ENCODE results near the gene ZNF236. TPM values are rescaled to one million over a fixed set of nuclear protein-coding genes. Genes with fewer than 3 reads are reported as not detected.
A peak's percentile ranks its signal among the peaks of the same experiment; 100 is the strongest.
"Not testable (repeated sequence)": the region's sequence is repeated elsewhere in the genome, so short reads cannot be mapped to it uniquely, and the experiment has no call there.

Gene ZNF236
- total RNA-seq, 1 donor from 2014 or later: 17.2 TPM

DNA sequence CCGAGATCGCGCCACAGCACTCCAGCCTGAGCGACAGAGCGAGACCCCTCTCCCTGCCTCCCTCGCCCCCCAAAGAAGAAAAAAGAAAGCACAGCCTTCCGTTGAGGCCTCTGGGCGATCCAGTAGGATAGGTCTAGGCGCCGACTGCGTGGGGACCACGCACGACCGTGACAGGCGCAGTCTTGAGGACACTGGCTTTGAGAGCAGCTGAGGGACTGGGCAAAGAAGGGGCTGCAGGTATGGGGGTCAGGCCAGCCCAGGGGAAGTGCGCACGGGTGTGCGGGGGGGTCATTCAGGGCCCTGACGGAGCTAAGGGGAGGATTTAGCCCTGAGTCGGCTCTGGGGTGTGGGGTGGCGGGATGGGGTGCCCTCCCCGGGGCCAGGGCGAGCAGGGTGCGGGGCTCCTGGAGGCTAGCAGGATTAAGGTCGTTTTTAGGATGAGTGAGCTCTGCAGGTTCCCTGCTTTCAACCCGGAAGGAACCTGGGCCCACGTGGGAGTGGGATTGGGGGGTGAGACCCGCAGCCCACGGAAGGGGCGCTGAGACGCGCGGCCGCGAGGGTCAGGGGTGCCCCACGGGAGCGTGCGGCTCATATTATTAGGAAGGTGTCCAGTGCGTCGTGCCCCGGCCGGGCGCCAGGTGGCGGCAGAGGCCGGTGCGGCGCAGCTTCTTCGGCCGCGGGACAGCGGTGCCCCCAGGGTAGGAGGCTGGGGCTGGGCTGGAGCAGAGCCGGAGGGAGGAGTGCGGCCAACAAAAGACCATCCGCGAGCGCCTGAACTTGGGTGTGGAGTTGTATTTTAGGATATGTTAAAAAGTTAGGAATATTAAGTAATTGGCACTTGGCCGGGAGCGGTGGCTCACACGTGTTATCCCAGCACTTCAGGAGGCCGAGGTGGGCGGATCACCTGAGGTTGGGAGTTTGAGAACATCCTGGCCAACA is 20.5 kb upstream of the ZNF236 start:
- Histone ChIP-seq H3K9me3 (ENCODE audit: control insufficient read depth in 3 of 3, low read length in 3 of 3) (peaks cover 0 to 3% (median 0%) of the 10 kb centered on the region in 3 donors), H3K27ac (ENCODE audit: low read depth, low read length) (no peak overlapping the region), H3K9ac (ENCODE audit: low read depth in 1 of 3, low read length in 3 of 3) (peak overlapping the region in 1 of 3 donors; percentile 33), H3K27me3 (ENCODE audit: control insufficient read depth in 3 of 3, insufficient read depth in 3 of 3, low read length in 3 of 3) (peaks cover 0 to 7% (median 3%) of the 10 kb centered on the region in 3 donors), H3K36me3 (ENCODE audit: control insufficient read depth in 3 of 3, insufficient read depth in 3 of 3, low read length in 3 of 3) (no peaks in the 10 kb centered on the region), H3K4me1 (ENCODE audit: control insufficient read depth in 3 of 3, insufficient read depth in 3 of 3, low read length in 3 of 3) (peaks cover 3 to 9% (median 9%) of the 10 kb centered on the region in 3 donors), H3K4me3 (ENCODE audit: low read length in 3 of 3) (peak overlapping the region; percentile 30 to 52 (median 49))

DNA sequence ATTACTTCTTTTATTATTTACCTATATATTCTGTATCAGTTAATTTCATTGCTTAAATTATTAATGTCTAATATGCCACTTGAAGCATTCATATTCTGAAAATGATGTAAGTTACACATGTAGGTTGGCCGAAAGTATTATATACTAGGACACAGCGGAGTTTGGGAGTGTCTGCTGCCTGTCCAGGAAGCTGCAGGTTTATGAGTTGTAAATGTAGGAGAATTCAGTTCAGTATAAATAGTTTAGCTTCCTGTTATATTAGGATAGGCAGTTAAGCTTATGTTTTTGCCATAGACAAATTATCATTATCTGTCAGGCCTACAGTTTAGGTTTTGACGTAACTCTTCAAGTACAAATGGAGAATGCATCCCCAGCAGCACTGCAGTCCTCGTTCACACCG is 18.9 kb upstream of the ZNF236 start:
- Histone ChIP-seq H3K27ac (ENCODE audit: low read depth, low read length) (no peak overlapping the region), H3K4me1 (ENCODE audit: control insufficient read depth in 3 of 3, insufficient read depth in 3 of 3, low read length in 3 of 3) (peaks cover 3 to 9% (median 9%) of the 10 kb centered on the region in 3 donors), H3K27me3 (ENCODE audit: control insufficient read depth in 3 of 3, insufficient read depth in 3 of 3, low read length in 3 of 3) (peaks cover 0 to 7% (median 3%) of the 10 kb centered on the region in 3 donors), H3K9me3 (ENCODE audit: control insufficient read depth in 3 of 3, low read length in 3 of 3) (no peaks in the 10 kb centered on the region), H3K36me3 (ENCODE audit: control insufficient read depth in 3 of 3, insufficient read depth in 3 of 3, low read length in 3 of 3) (no peaks in the 10 kb centered on the region), H3K9ac (ENCODE audit: low read depth in 1 of 3, low read length in 3 of 3) (no peak overlapping the region), H3K4me3 (ENCODE audit: low read length in 3 of 3) (no peak overlapping the region)

DNA sequence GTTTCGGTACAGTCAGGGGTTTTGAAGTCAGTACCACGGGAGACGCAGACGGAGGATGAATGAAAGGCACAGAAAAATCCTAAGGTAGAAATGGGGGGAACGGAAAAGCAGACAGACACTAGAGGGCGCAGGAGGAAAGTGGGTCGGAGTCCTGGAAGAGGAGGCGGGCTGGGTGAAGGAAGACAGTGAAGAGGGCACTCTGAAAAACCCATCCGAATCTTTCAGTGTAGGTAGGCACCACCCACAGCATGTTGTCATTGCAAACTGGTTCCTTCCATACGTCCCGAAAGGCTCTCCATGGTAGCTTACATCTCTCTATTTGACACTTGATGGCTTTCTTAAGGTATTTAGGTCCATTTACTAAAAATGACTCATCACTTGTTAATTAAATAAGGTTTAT is 18.5 kb upstream of the ZNF236 start:
- H3K4me3 ChIP-seq (ENCODE audit: low read length in 3 of 3): no peak overlapping the region
- H3K36me3 ChIP-seq (ENCODE audit: control insufficient read depth in 3 of 3, insufficient read depth in 3 of 3, low read length in 3 of 3): peaks cover 0 to 3% (median 2%) of the 10 kb centered on the region in 3 donors
- peaks cover 3 to 9% (median 9%) of the 10 kb centered on the region in 3 donors for H3K4me1 ChIP-seq (ENCODE audit: control insufficient read depth in 3 of 3, insufficient read depth in 3 of 3, low read length in 3 of 3)
- no peak overlapping the region for H3K9ac ChIP-seq (ENCODE audit: low read depth in 1 of 3, low read length in 3 of 3)
- no peak overlapping the region for H3K27ac ChIP-seq (ENCODE audit: low read depth, low read length)
- H3K27me3 ChIP-seq (ENCODE audit: control insufficient read depth in 3 of 3, insufficient read depth in 3 of 3, low read length in 3 of 3): peaks cover 0 to 7% (median 3%) of the 10 kb centered on the region in 3 donors
- no peaks in the 10 kb centered on the region for H3K9me3 ChIP-seq (ENCODE audit: control insufficient read depth in 3 of 3, low read length in 3 of 3)

DNA sequence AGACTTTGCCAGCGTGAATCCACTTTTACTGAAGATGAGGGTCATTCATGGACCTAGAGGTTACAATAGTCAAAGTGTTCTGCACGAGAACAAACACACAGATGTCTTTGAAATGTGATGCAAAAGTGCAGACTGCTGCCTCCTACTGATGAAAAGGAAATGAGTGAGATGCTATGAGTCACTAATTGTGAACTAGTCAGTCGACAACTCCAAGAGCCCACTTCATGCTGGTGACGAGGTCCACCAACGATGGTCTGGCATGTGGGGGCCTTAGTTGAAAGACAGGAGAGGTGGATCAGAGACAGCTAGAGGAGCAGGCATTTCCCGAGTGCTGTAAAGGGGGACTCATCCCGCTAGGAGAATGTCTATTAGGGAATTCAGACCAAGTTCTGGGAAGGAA is 17.1 kb upstream of the ZNF236 start:
- Histone ChIP-seq H3K4me1 (ENCODE audit: control insufficient read depth in 3 of 3, insufficient read depth in 3 of 3, low read length in 3 of 3) (peaks cover 3 to 9% (median 9%) of the 10 kb centered on the region in 3 donors), H3K9me3 (ENCODE audit: control insufficient read depth in 3 of 3, low read length in 3 of 3) (no peaks in the 10 kb centered on the region), H3K36me3 (ENCODE audit: control insufficient read depth in 3 of 3, insufficient read depth in 3 of 3, low read length in 3 of 3) (peaks cover 0 to 3% (median 2%) of the 10 kb centered on the region in 3 donors), H3K27me3 (ENCODE audit: control insufficient read depth in 3 of 3, insufficient read depth in 3 of 3, low read length in 3 of 3) (peaks cover 0 to 7% (median 3%) of the 10 kb centered on the region in 3 donors), H3K4me3 (ENCODE audit: low read length in 3 of 3) (no peak overlapping the region), H3K27ac (ENCODE audit: low read depth, low read length) (no peak overlapping the region), H3K9ac (ENCODE audit: low read depth in 1 of 3, low read length in 3 of 3) (no peak overlapping the region)

DNA sequence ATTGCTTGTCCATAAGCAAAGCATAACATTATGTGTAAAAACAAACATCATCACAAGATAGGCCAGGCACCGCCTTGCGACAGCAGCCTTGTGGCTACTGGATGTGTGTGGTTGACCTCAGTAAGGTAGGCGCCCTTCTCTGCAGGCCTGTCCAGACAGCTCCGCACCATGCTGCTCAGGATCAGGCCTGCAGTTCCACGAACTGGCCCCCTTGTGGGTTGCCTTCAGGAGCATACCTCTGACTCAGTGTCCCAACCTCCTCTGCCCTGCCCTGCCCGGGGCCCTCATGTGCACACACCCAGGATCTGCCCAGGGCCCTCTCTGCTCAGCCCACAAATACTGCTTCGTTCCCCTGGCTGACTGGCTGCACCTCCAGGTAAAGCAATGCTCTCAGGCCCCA is 16.1 kb upstream of the ZNF236 start:
- no peak overlapping the region for H3K9ac ChIP-seq (ENCODE audit: low read depth in 1 of 3, low read length in 3 of 3)
- peaks cover 0 to 6% (median 3%) of the 10 kb centered on the region in 3 donors for H3K27me3 ChIP-seq (ENCODE audit: control insufficient read depth in 3 of 3, insufficient read depth in 3 of 3, low read length in 3 of 3)
- no peaks in the 10 kb centered on the region for H3K9me3 ChIP-seq (ENCODE audit: control insufficient read depth in 3 of 3, low read length in 3 of 3)
- no peak overlapping the region for H3K27ac ChIP-seq (ENCODE audit: low read depth, low read length)
- H3K4me1 ChIP-seq (ENCODE audit: control insufficient read depth in 3 of 3, insufficient read depth in 3 of 3, low read length in 3 of 3): peaks cover 3 to 9% (median 9%) of the 10 kb centered on the region in 3 donors
- peaks cover 0 to 3% (median 2%) of the 10 kb centered on the region in 3 donors for H3K36me3 ChIP-seq (ENCODE audit: control insufficient read depth in 3 of 3, insufficient read depth in 3 of 3, low read length in 3 of 3)
- H3K4me3 ChIP-seq (ENCODE audit: low read length in 3 of 3): no peak overlapping the region

- Histone ChIP-seq H3K4me3 (ENCODE audit: low read length in 3 of 3) (no peak overlapping the region), H3K9me3 (ENCODE audit: control insufficient read depth in 3 of 3, low read length in 3 of 3) (no peaks in the 10 kb centered on the region), H3K27me3 (ENCODE audit: control insufficient read depth in 3 of 3, insufficient read depth in 3 of 3, low read length in 3 of 3) (no peaks in the 10 kb centered on the region), H3K9ac (ENCODE audit: low read depth in 1 of 3, low read length in 3 of 3) (no peak overlapping the region), H3K27ac (ENCODE audit: low read depth, low read length) (no peak overlapping the region), H3K4me1 (ENCODE audit: control insufficient read depth in 3 of 3, insufficient read depth in 3 of 3, low read length in 3 of 3) (peaks cover 2 to 3% (median 3%) of the 10 kb centered on the region in 3 donors), H3K36me3 (ENCODE audit: control insufficient read depth in 3 of 3, insufficient read depth in 3 of 3, low read length in 3 of 3) (peaks cover 0 to 3% (median 2%) of the 10 kb centered on the region in 3 donors)
Measured at GRCh38 chr18:76808561-76808960, 13.8 kb upstream of the ZNF236 start.

- H3K9ac ChIP-seq (ENCODE audit: low read depth in 1 of 3, low read length in 3 of 3); H3K27me3 ChIP-seq (ENCODE audit: control insufficient read depth in 3 of 3, insufficient read depth in 3 of 3, low read length in 3 of 3); H3K36me3 ChIP-seq (ENCODE audit: control insufficient read depth in 3 of 3, insufficient read depth in 3 of 3, low read length in 3 of 3); H3K4me3 ChIP-seq (ENCODE audit: low read length in 3 of 3); H3K27ac ChIP-seq (ENCODE audit: low read depth, low read length); H3K4me1 ChIP-seq (ENCODE audit: control insufficient read depth in 3 of 3, insufficient read depth in 3 of 3, low read length in 3 of 3); H3K9me3 ChIP-seq (ENCODE audit: control insufficient read depth in 3 of 3, low read length in 3 of 3): not testable (repeated sequence)
Measured at GRCh38 chr18:76811530-76811929, 10.8 kb upstream of the ZNF236 start.

DNA sequence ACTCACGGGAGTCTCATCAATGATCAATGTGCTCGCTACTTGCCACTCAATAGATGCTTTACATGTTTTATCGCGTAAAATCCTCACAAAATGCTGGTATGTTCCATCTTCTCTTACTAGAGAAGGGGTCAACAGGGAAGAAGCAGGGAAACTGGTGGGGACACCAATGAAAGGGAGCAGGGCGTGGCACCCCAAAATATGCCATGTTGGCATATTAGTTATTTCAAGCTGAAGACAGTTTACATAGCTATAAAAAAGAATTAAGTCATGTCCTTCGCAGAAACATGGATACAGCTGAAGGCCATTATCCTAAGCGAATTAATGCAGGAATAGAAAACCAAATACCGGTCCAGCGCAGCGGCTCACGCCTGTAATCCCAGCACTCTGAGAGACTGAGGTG is 8.1 kb upstream of the ZNF236 start:
- Histone ChIP-seq H3K4me1 (ENCODE audit: control insufficient read depth in 3 of 3, insufficient read depth in 3 of 3, low read length in 3 of 3) (no peaks in the 10 kb centered on the region), H3K27ac (ENCODE audit: low read depth, low read length) (no peak overlapping the region), H3K9me3 (ENCODE audit: control insufficient read depth in 3 of 3, low read length in 3 of 3) (no peaks in the 10 kb centered on the region), H3K36me3 (ENCODE audit: control insufficient read depth in 3 of 3, insufficient read depth in 3 of 3, low read length in 3 of 3) (peaks cover 0 to 4% (median 0%) of the 10 kb centered on the region in 3 donors), H3K9ac (ENCODE audit: low read depth in 1 of 3, low read length in 3 of 3) (no peak overlapping the region), H3K27me3 (ENCODE audit: control insufficient read depth in 3 of 3, insufficient read depth in 3 of 3, low read length in 3 of 3) (no peaks in the 10 kb centered on the region), H3K4me3 (ENCODE audit: low read length in 3 of 3) (no peak overlapping the region)

- Histone ChIP-seq H3K27me3 (ENCODE audit: control insufficient read depth in 3 of 3, insufficient read depth in 3 of 3, low read length in 3 of 3) (no peaks in the 10 kb centered on the region), H3K36me3 (ENCODE audit: control insufficient read depth in 3 of 3, insufficient read depth in 3 of 3, low read length in 3 of 3) (peaks cover 0 to 4% (median 2%) of the 10 kb centered on the region in 3 donors), H3K9me3 (ENCODE audit: control insufficient read depth in 3 of 3, low read length in 3 of 3) (no peaks in the 10 kb centered on the region), H3K4me3 (ENCODE audit: low read length in 3 of 3) (no peak overlapping the region), H3K27ac (ENCODE audit: low read depth, low read length) (no peak overlapping the region), H3K4me1 (ENCODE audit: control insufficient read depth in 3 of 3, insufficient read depth in 3 of 3, low read length in 3 of 3) (peaks cover 4 to 9% (median 7%) of the 10 kb centered on the region in 3 donors), H3K9ac (ENCODE audit: low read depth in 1 of 3, low read length in 3 of 3) (no peak overlapping the region)
Measured at GRCh38 chr18:76816127-76816526, 6.2 kb upstream of the ZNF236 start.

All from skeletal muscle tissue (tissue), 4 donors.